Stimulated activated CD8-positive, alpha-beta memory T cell treated with anti-CD3 and anti-CD28 coated beads, Interleukin-4, amount 100 ng/mL, for 48 hours (primary cell): ENCODE results near the gene KHDC1L.
"Not testable (repeated sequence)": the region's sequence is repeated elsewhere in the genome, so short reads cannot be mapped to it uniquely, and the experiment has no call there.

ENCODE experiments used
- DNase-seq: peaks from one replicate; pipeline ENCODE4 v3.0.0-alpha.2; 2020

Gene KHDC1L, protein sequence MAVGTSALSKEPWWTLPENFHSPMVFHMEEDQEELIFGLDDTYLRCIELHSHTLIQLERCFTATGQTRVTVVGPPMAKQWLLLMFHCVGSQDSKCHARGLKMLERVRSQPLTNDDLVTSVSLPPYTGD

DNA sequence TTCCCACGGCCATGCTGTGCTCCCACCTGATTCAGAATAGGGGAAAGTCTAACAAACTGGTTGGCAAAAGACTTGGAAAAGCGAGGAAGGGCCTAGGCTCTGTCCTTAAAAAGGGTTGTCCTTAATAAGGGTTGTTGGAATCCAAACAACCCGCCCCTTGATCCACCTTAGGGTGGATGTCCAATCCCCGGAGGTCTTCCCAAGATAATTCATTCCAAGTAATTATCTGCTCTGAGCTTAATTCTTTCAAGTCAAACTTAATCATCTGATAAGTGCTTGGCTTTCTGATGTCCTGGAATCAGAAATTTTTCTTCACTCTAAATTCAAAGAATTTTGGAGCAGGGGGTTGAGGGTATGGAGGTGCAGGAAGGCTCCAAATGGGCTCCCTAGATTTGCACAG is at the start of gene KHDC1L:
Gene KHDC1L (minus strand): TSS at position 101 of the 400 bp plus-strand sequence. CDS start 88 bp downstream, at position 13.
- no peak for DNase-seq

DNA sequence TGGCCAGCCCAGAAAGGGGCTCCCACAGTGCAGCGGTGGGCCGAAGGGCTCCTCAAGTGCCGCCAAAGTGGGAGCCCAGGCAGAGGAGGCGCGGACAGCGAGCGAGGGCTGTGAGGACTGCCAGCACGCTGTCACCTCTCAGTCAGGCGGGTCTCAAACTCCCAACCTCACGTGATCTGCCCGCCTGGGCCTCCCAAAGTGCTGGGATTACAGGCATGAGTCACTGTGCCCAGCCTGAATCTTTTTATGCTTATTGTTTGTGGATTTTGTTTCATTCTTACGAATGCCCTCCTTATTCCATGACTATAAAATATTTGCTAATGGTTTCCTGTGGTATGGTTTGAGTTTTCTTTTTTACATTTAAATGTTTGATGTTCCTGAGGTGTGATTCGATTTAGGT is 44.0 kb upstream of the KHDC1L start:
- not testable (repeated sequence) for DNase-seq

DNA sequence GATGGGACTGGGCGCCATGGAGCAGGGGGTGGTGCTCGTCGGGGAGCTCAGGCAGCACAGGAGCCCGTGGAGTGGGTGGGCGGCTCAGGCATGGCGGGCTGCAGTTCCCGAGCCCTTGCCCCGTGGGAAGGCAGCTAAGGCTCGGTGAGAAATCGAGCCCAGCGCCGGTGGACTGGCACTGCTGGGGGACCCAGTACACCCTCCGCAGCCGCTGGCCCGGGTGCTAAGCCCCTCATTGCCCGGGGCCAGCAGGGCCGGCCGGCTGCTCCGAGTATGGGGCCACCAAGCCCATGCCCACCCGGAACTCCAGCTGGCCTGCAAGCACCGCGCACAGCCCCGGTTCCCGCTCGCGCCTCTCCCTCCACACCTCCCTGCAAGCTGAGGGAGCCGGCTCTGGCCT is 43.6 kb upstream of the KHDC1L start:
- DNase-seq = not testable (repeated sequence)

DNA sequence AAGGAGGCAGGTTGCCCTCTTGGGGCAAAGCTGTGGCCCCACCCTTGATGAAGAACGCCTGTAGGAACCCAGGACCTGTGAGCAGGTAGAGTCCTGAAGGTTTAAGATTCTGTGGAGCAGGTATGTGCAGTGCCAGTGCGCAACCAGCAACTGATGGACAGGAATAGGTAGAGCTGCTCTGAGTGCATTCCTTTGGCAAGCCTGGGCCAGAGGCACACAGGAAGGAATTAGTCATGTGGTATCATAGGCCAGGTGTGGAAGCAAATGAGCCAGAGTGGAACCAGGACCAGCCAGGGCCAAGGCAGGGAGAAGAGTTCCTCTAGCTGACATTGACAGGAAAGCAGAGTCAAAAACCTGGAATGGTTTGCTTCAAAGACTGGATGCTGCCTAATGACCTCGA is 39.1 kb upstream of the KHDC1L start:
- no peak for DNase-seq

DNA sequence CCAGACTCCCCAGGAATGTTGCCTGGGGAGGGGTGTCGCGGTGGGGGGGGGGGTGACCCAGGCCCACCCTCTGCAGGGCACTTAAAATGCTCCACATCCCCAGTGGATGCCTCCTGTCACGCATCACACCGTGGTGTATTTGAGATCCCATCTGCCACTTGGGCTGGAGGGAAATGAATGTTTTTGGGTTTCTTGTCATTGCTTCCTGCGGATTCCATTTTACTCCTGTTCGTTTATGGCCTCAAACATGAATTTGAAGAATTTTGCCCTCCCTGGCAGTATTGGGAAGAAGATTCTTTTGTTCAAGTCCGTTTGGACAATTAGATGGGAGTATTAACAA is 38.2 kb upstream of the KHDC1L start:
- no peak for DNase-seq

DNA sequence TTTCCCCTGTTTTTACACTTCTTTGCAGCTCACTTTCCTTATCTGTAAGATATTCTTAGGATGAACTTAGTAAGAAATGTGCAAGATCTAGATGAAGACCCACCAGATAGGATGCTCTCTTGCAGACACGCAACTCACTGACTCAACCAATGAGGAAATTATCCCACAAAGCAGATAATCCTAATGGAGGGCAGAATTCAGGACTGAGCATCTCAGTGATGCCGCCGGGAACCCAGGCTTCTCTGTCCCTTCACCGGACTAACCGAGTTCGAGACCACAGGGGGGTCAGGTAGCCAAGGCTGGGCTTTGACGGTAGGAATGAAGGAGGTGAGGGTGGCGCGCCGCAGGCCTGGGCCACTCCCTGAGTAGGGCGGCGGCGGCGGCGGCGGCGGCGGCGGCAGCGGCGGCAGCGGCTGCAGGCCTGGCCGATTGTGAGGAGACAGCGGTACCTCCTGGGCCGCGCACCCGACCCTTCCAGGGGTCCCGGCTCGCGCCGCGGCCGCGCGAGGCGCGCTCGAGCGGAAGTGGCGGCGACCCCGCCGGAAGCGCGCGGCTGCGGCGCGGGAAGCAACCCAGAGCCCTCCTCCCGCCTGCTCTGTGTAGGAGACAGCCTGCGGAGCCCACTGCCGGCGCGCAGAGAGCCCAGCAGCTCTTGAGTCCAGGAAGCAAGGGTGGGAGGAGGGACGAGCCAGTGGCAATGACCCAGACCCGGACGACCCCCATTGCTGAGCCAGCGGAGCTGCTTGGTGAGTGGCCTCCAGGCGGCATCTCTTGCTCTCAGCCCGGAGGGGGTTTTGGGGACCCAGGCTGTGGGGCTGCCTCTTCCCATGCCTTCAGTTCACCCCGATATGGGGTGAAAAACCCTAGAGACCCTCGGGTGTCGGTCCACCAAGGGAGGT is 37.6 kb upstream of the KHDC1L start, which contains the start of gene KHDC1:
Gene KHDC1 (minus strand): TSS at position 526 of the 899 bp plus-strand sequence. CDS start 20,679 bp downstream, outside the sequence.
- peak; percentile 74 for DNase-seq

DNA sequence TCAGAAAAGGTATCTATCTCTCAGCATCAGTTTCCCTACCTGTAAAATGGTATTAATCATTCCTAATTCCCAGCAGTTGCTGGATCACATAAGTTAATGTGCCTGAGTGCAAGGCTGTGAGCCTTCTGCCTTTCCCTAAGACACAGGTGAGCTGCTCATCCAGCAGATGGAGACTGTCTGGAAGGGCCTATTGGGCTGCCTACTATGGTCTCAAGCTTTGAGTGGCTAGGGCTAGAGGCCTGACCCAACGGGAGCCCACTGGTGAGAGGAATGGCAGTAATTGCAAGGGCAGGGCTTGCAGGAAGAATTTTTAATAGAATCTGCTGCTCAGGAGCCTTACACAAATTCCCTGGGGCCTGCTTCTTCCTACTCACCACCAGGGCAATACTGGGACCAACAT is 33.4 kb upstream of the KHDC1L start:
- no peak for DNase-seq

DNA sequence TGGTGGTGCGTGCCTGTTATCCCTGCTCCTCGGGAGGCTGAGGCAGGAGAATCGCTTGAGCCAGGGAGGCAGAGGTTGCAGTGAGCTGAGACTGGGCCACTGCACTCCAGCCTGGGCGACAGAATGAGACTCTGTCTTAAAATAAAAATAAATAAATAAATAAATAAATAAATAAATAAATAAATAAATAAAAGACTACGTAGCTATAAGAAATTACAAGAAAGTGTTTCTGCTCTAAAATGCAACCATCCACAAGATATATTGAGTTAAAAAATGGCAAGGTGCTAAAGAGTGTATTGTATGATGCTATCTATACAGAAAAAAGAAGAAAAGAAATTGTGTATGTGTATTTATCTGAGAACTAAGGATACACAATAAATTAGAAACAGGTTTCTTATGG is 29.0 kb upstream of the KHDC1L start:
- not testable (repeated sequence) for DNase-seq

DNA sequence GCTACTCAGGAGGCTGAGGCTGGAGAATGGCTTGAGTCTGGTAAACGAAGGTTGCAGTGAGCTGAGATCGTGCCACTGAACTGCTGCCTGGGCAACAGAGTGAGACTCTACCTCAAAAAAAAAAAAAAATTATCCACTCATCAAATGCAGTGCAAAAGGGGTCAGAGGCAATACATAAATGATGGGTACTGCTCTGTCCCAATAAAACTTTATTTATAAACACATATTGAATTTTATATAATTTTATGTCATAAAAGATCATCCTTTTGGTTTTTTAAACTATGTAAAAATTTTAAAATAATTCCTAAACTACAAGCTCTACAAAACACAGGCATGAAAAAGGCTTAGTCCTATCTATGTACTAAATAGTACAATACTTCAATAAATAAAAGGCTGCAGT is 27.4 kb upstream of the KHDC1L start:
- no peak for DNase-seq

DNA sequence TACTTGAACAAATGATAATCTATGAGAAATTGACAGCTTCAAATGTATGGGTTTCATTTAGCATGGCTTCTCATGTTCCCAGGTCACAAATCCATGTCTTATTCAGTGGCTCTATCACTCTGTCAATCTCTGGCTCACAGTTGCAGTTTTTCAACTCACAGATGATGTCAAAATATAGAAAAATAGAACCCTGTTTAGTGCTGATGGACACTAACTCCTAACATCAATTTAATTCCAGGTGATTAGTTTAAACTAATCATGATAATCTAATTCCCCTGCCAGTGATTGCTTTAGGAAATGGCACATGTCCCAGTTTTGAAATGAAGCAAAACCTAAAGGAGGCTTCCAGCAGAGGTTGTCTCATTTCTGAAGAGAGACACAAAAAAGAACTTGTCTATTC is 24.7 kb upstream of the KHDC1L start:
- no peak for DNase-seq

DNA sequence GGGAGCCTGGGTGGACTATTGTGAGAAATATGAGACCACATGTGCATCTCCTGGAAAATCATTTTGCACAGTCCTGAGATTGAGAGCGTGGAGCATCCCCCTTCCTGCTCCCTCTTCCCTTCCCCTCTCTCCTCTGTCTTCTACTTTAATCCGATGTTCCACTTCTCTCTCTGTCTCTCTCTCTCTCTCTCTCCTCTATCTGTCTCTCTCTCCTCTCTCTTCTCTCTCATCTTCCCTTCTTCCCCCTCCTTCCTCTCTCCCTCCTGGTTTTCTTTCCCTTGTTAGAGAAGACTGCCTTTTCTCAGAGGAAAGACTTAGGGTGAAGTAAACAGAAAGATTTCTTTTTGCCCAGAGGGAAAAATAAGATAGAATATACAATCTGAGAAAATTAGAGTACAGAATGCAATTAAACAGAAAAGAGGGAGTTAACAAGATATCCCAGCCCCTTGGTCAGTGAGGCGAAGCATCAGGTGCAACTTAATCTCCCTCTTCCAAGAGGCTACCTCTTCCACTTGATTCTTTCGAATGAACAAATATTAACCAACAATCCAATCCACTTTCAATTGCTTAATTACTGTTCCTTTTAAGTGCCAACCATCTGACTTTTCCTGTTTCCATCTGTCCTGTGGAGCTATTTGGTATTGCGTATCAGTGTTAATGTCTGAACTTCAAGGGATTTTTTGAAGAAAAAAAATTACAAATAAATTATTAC is 23.1 kb upstream of the KHDC1L start:
- no peak for DNase-seq

DNA sequence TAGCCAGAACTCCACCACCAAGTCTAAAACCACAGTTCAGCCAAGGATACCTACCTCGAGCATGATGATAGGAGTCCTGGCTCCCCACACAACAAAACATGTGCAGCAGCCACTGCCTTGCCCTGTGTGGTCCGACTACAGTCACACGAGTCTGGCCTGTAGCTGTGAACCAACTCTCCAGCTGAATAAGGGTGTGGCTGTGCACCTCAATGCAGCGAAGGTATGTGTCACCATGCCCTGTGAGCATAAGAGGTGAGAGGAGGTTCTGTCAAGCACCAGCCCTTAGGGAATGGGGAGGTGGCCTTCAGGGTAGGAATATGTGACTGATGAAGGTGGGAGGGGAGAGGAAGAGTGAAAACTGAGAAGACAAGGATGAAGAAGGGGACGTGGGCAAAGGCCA is 16.7 kb upstream of the KHDC1L start:
- DNase-seq = no peak

DNA sequence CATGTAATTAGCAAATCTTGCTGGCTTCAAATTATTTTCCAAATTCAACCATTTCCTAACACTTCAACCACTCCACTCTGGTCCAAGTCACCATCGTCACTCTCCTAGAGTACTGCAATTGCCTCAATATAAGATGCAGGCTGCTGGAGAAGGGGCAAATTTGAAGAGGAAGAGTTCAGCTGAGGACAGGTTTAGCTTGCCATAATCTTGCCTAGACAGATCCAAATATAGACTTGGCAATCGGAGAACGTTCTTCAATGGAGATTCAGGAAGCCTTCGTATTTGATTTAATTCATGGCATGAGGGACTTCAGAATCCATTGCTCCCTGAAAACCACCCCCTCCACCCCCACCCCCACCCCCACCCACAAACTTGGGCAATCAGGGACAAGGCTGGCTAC is 15.4 kb upstream of the KHDC1L start:
- no peak for DNase-seq

DNA sequence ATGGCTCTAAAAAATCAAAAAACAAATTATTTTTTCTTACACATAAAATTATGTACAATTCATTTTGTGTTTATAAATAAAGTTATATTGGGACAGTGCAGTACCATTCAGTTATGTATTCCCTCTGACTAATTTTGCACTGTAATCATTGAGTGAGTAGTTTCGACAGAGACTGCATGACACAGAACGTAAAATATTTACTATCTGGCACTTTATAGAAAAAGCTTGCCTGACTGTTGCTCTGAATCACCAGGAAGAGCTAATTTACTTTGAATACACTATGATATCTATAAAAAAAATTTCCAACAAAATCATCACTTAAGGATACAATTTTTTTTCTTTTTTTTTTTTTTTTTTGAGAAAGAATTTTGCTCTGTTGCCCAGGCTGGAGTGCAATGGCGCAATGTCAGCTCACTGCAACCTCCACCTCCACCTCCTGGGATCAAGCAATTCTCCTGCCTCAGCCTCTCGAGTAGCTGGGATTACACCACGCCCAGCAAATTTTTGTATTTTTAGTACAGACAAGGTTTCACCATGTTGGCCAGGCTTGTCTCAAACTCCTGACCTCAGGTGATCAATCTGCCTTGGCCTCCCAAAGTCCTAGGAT is 11.0 kb upstream of the KHDC1L start:
- DNase-seq = no peak

DNA sequence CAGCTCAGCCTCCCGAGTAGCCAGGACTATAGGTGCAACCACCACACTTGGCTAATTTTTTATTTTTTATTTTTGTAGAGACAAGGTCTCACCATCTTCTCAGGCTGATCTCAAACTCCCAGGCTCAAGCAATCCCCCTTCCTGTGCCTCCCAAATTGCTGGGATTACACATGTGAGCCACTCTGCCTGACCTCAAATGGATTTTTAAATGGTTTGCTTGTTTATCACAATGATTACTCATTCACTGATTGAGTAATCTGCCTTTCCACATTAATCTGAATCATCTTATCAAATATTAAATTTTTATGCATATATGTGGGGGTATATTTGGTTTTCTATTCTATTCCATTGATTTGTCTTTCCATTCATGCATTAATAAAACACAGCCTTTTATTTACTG is 9.4 kb upstream of the KHDC1L start:
- DNase-seq = no peak

DNA sequence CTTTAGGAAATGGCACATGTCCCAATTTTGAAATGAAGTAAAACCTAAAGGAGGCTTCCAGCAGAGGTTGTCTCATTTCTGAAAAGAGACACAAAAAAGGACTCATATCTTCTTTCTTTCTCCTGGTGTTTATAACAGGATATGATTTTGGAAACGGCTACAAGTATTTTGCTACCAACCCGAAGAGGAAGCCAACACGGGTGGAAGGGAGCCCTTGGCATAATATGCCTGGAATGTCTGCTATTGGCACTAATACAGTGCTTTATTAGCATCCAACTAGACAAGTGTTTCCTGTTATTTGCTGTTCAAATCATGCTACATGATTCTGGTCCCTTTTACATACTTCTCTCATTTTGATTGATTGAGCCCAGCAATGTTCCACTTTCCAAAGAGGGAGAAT is 8.7 kb upstream of the KHDC1L start:
- DNase-seq = not testable (repeated sequence)

DNA sequence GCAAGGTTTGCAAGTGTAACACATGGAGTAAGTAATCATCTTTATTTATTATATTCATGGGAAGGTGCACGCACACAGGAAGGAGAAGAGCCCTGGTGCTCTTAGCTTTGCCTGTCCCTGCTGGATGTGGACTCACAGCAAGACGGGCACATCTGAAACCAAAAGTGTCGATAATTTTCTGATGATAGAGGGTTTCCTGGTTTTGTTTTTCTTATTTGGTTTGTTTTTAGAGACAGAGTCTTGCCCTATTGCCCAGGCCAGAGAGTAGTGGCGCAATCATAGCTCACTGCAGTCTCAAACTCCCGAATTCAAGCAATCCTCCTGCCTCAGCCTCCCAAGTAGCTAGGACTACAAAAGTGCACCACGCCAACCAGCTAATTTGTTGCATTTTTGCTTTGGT is 7.8 kb upstream of the KHDC1L start:
- DNase-seq = no peak

DNA sequence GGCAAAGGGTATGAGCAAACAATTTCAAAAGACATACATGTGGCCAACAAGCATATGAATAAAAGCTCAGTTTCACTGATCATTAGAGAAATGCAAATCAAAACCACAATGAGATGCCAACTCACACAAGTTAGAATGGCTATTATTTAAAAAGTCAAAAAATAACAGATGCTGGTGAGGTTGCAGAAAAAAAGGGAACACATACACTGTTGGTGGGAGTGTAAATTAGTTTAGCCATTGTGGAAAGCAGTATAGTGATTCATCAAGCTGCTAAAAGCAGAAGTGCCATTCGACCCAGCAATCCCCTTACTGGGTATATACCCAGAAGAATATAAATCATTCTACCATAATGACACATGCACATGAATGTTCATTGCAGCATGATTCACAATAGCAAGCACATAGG is 6.7 kb upstream of the KHDC1L start:
- no peak for DNase-seq

DNA sequence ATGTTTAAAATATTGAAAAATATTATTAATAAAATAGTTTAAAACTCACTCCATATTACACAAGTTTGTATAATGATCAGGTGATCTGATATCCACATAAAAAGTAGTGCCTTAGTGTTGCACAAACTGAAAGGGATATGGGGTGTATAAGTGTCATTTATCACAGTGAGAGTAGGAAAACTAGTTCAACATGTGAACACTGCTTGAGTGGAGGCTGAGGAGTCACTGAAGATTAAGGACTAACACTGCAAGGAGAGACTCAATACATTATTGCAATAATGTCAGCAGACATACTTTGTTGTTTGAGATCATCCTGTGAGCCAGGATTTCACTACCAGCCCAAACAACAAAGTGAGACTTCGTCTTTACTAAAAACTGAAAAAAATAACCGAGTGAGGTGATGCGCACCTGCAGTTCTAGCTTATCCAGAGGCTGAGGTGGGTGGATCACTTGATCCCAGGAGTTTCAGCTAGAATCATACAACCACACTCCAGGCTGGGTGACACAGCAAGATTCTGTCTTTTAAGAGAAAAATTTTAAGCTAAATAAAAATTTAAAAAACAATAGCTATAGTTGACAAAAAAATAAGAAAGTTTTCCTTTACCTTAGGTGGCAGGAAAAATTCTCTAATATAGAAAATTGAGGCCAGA is 2.4 kb upstream of the KHDC1L start:
- DNase-seq = no peak

DNA sequence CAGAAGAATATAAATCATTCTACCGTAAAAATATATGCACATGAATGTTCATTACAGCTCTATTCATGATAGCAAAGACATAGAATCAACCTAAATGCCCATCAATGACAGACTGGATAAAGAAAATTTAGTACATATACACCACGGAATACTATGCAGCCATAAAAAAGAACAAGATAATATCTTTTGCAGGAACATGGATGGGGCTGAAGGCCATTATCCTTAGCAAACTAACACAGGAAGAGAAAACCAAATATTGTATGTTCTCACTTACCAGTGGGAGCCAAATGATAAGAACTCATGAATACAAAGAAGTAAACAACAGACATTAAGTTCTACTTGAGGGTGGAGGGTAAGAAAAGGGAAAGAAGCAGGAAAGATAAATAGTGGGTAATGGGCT is 8.4 kb downstream of the KHDC1L start:
- DNase-seq = no peak

DNA sequence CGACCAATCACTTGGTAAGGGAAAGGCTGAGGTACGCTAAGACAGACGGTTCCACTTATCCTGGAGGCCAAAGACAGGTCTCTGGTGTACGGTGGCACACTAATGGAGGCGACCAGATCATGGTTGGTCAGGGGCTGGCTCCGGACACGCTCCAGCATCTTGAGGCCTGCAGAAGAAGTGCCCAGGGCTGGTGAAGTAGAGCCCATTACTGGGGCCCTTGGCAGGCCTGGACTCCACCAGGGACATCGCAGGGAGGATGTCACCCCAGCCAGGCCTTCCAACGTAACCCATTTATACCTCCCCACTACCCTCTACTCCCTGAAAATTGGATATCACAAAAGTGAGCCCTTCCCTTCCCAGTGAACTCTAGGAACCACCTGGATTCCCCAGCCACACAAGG is 16.2 kb downstream of the KHDC1L start:
- DNase-seq = no peak

DNA sequence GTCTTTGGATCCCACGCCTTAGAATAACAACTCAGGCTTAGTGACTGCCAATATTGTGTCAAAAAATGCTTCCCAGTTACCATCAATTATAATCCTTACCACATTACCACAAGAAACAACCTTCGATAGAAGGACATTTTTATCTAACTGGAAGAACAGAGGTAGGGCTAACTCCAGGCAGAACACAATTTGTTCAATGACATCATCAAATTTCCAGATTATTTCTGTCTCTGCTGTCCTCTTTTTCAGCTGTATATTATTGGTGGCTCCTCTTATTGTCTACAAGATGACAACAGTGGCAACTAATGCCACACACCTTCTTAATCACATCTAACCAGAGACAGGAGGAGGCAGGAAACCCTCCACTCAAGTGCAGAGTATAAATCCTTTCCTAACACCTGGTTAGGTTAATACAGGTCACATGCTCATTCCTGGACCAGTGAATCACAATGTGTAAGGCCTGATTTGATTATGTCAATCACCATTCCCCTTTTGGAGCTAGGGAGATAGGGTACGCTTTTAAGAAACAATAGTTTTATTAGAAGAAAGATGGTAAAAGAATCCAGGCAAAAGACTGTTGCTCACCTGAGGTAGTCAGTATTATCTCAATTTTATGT is 18.0 kb downstream of the KHDC1L start:
- no peak for DNase-seq

DNA sequence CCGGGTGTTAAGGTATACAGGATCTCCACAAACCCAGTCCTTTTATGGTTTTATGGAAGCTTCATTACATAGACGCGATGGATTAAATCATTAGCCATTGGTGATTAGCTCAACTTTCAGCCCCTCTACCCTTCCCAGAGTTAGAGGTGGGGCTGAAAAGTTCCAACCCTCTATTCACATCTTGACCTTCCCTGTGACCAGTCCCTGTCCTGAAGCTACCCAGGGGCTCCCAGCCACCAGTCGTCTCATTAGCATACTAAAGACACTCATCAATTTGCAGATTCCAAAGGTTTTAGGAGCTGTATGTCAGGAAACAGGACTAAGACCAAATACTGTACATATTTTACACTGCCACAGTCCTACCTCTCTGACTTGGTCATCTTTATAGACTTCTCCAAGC is 21.0 kb downstream of the KHDC1L start:
- DNase-seq = no peak
